HG02798 (cell line): ENCODE results near the gene ZNF469.

Source experiments
- ATAC-seq: cut with Tn5 transposase; IDR thresholded peaks from one replicate; pipeline ENCODE4 v1.9.1; 2021; ENCODE audit warnings: mild to moderate bottlenecking; ENCODE audit not compliant: unreplicated experiment, poor library complexity

Gene ZNF469

GRCh38 chr16:88418869-88419268, 36.1 kb downstream of the ZNF469 start:
- ATAC-seq, result no peak

- no peak for ATAC-seq
Measured at GRCh38 chr16:88419790-88420189, 37.0 kb downstream of the ZNF469 start.

- no peak for ATAC-seq
Measured at GRCh38 chr16:88420496-88420895, 37.7 kb downstream of the ZNF469 start.

- ATAC-seq, result no peak
Measured at GRCh38 chr16:88421301-88421700, 38.5 kb downstream of the ZNF469 start.

- ATAC-seq, result no peak
Measured at GRCh38 chr16:88421871-88422433, 39.2 kb downstream of the ZNF469 start.

- no peak for ATAC-seq
Measured at GRCh38 chr16:88422733-88423447, 40.1 kb downstream of the ZNF469 start.

GRCh38 chr16:88423448-88423850, 40.7 kb downstream of the ZNF469 start:
- ATAC-seq, result no peak

GRCh38 chr16:88424587-88425235, 42.0 kb downstream of the ZNF469 start:
- no peak for ATAC-seq

- no peak for ATAC-seq
Measured at GRCh38 chr16:88426018-88426417, 43.3 kb downstream of the ZNF469 start.

- no peak for ATAC-seq
Measured at GRCh38 chr16:88427376-88427775, 44.6 kb downstream of the ZNF469 start.

- no peak for ATAC-seq
Measured at GRCh38 chr16:88428156-88428555, 45.4 kb downstream of the ZNF469 start.

- ATAC-seq, result no peak
Measured at GRCh38 chr16:88428616-88429386, 46.0 kb downstream of the ZNF469 start.

GRCh38 chr16:88429387-88430184, 46.8 kb downstream of the ZNF469 start:
- ATAC-seq, result no peak

- peak; percentile 10 for ATAC-seq
Measured at GRCh38 chr16:88430185-88430523, 47.4 kb downstream of the ZNF469 start.

- ATAC-seq, result peak; percentile 37
Measured at GRCh38 chr16:88430524-88431446, 48.0 kb downstream of the ZNF469 start.

GRCh38 chr16:88431651-88432050, 48.9 kb downstream of the ZNF469 start:
- ATAC-seq, result no peak

- ATAC-seq, result no peak
Measured at GRCh38 chr16:88432174-88432573, 49.4 kb downstream of the ZNF469 start.
